H1 (cell line): Measurements from ENCODE around the gene NAA60. TPM values are rescaled to one million over a fixed set of nuclear protein-coding genes. Genes with fewer than 3 reads are reported as not detected.
A peak's percentile ranks its signal among the peaks of the same experiment; 100 is the strongest.

Source experiments
- CTCF ChIA-PET: fragments of 300-600 bp; sonication (Branson Sonifier 250); formaldehyde crosslinking; loops from one replicate; lab custom pipeline; 2021; ENCODE audit not compliant: partially characterized antibody; lab: Charles Lee
- POLR2A ChIA-PET: fragments of 300-600 bp; sonication (Branson Sonifier 250); formaldehyde crosslinking; loops from one replicate; lab custom pipeline; 2021; ENCODE audit warnings: inconsistent platforms; ENCODE audit not compliant: partially characterized antibody; lab: Charles Lee
- DNase-seq, 2 experiments: peaks; one replicate each; pipeline versions ENCODE4 v3.0.0 to v3.0.0-alpha.2; 2010 to 2022; ENCODE audit warnings: low spot score in 2 of 2, low read depth in 1 of 2, mixed read lengths in 1 of 2
- FAIRE-seq: peaks from 2 replicates; lab custom pipeline; 2011; peaks lifted over from hg19 to GRCh38; lab: Jason Lieb, UNC
- H2AFZ ChIP-seq: 2 replicates; pipeline ENCODE4 v1.8.1; 2012; ENCODE audit warnings: low read length, inconsistent platforms
- H2AK5ac ChIP-seq: 2 replicates; pipeline ENCODE4 v1.6.1; 2013; ENCODE audit warnings: low read depth, low read length
- H2BK120ac ChIP-seq: replicated peaks from 2 replicates; pipeline ENCODE3; 2013; ENCODE audit warnings: low read depth, low read length, inconsistent platforms
- H2BK12ac ChIP-seq: 2 replicates; pipeline ENCODE4 v1.6.1; 2013; ENCODE audit warnings: low read depth, low read length
- H2BK15ac ChIP-seq: 2 replicates; pipeline ENCODE4 v1.6.1; 2013; ENCODE audit warnings: low read length
- H2BK20ac ChIP-seq: 2 replicates; pipeline ENCODE4 v1.6.1; 2013; ENCODE audit warnings: low read length
- H2BK5ac ChIP-seq: 2 replicates; pipeline ENCODE4 v1.6.1; 2013; ENCODE audit warnings: low read depth, low read length
- H3K14ac ChIP-seq: 2 replicates; pipeline ENCODE4 v1.6.1; 2013; ENCODE audit warnings: inconsistent platforms; ENCODE audit not compliant: insufficient read length
- H3K18ac ChIP-seq: 2 replicates; pipeline ENCODE4 v1.6.1; 2013; ENCODE audit warnings: low read length; ENCODE audit errors: extremely low read depth
- H3K23ac ChIP-seq: 2 replicates; pipeline ENCODE4 v1.6.1; 2013; ENCODE audit warnings: inconsistent platforms; ENCODE audit not compliant: insufficient read length
- H3K23me2 ChIP-seq: 2 replicates; pipeline ENCODE4 v1.6.1; 2013; ENCODE audit warnings: low read depth, low read length
- H3K27ac ChIP-seq: 2 replicates; pipeline ENCODE4 v1.6.1; 2011; ENCODE audit warnings: low read depth, low read length, inconsistent platforms
- H3K27me3 ChIP-seq, 4 experiments: replicated peaks in 1 of 4; 1 replicate in 1 of 4; 2 replicates in 3 of 4; pipeline versions ENCODE4 v1.6.1 to v1.8.1; 2011 to 2013; ENCODE audit warnings: low read length in 3 of 4, mild to moderate bottlenecking in 3 of 4, inconsistent platforms in 2 of 4, mixed read lengths in 2 of 4, moderate library complexity in 1 of 4; ENCODE audit not compliant: control insufficient read depth in 3 of 4, insufficient read depth in 3 of 4; ENCODE audit errors: extremely low read depth in 1 of 4
- H3K36me3 ChIP-seq, 4 experiments: 2 replicates each; pipeline versions ENCODE4 v1.6.1 to v1.8.1; 2011 to 2013; ENCODE audit warnings: mild to moderate bottlenecking in 4 of 4, low read length in 3 of 4, moderate library complexity in 2 of 4, control low read depth in 1 of 4, inconsistent platforms in 1 of 4; ENCODE audit not compliant: insufficient read depth in 4 of 4, control insufficient read depth in 2 of 4
- H3K4ac ChIP-seq: replicated peaks from 2 replicates; pipeline ENCODE3; 2013; ENCODE audit warnings: low read length, low read depth, mixed read lengths, inconsistent platforms; ENCODE audit not compliant: insufficient read length
- H3K4me1 ChIP-seq, 4 experiments: replicated peaks in 1 of 4; 1 replicate in 1 of 4; 2 replicates in 3 of 4; pipeline versions ENCODE4 v1.6.1 to v1.8.1; 2011 to 2013; ENCODE audit warnings: low read length in 3 of 4, inconsistent platforms in 2 of 4, mixed read lengths in 1 of 4; ENCODE audit not compliant: insufficient read depth in 4 of 4, control insufficient read depth in 3 of 4
- H3K4me2 ChIP-seq, 2 experiments: 2 replicates each; pipeline versions ENCODE4 v1.6.1 to v1.8.1; 2011 to 2013; ENCODE audit warnings: low read depth in 2 of 2, low read length in 2 of 2, control low read depth in 1 of 2, inconsistent platforms in 1 of 2, mild to moderate bottlenecking in 1 of 2; ENCODE audit not compliant: insufficient read depth in 1 of 2
- H3K4me3 ChIP-seq, 4 experiments: fragments of 200-600, 300-600 bp in 1 of 4; sonication (generic), shearing (Covaris generic), sonication (Bioruptor Twin) in 1 of 4; 2 replicates each; pipeline versions ENCODE4 v1.5.1 to v1.8.1; 2011 to 2016; ENCODE audit warnings: low read length in 4 of 4, low read depth in 3 of 4, control low read depth in 2 of 4, inconsistent platforms in 2 of 4, mild to moderate bottlenecking in 2 of 4, mixed read lengths in 1 of 4, moderate library complexity in 1 of 4; ENCODE audit not compliant: insufficient read depth in 2 of 4; ENCODE audit errors: extremely low read depth in 1 of 4
- H3K56ac ChIP-seq: replicated peaks from 2 replicates; pipeline ENCODE3; 2013; ENCODE audit warnings: low read depth, mild to moderate bottlenecking, mixed read lengths, low read length, inconsistent platforms; ENCODE audit not compliant: insufficient read length
- H3K79me1 ChIP-seq: 2 replicates; pipeline ENCODE4 v1.6.1; 2013; ENCODE audit warnings: low read depth, low read length, control low read depth
- H3K79me2 ChIP-seq, 2 experiments: 2 replicates each; pipeline versions ENCODE4 v1.6.1 to v1.8.1; 2012 to 2013; ENCODE audit warnings: low read length in 2 of 2, mild to moderate bottlenecking in 2 of 2, inconsistent platforms in 1 of 2; ENCODE audit not compliant: insufficient read depth in 2 of 2, control insufficient read depth in 1 of 2
- H3K9ac ChIP-seq, 4 experiments: replicated peaks in 1 of 4; 1 replicate in 1 of 4; 2 replicates in 3 of 4; pipeline versions ENCODE4 v1.6.1 to v1.8.1; 2011 to 2013; ENCODE audit warnings: low read depth in 3 of 4, low read length in 3 of 4, control low read depth in 2 of 4, mild to moderate bottlenecking in 2 of 4, moderate library complexity in 2 of 4, inconsistent platforms in 1 of 4; ENCODE audit errors: extremely low read depth in 1 of 4
- H3K9me3 ChIP-seq, 2 experiments: 2 replicates each; pipeline versions ENCODE4 v1.6.1 to v1.8.1; 2012 to 2013; ENCODE audit warnings: mild to moderate bottlenecking in 2 of 2, moderate library complexity in 2 of 2, control low read depth in 1 of 2, inconsistent platforms in 1 of 2, low read depth in 1 of 2, low read length in 1 of 2, mixed read lengths in 1 of 2; ENCODE audit not compliant: insufficient read depth in 2 of 2
- H4K20me1 ChIP-seq, 2 experiments: replicated peaks in 1 of 2; 2 replicates each; pipeline versions ENCODE3 to v1.8.1; 2011 to 2013; ENCODE audit warnings: inconsistent platforms in 2 of 2, low read length in 2 of 2, mild to moderate bottlenecking in 1 of 2; ENCODE audit not compliant: insufficient read depth in 2 of 2, control insufficient read depth in 1 of 2
- H4K5ac ChIP-seq: 2 replicates; pipeline ENCODE4 v1.6.1; 2013; ENCODE audit warnings: low read length, low read depth, mixed read lengths, inconsistent platforms; ENCODE audit not compliant: insufficient read length
- H4K8ac ChIP-seq: 2 replicates; pipeline ENCODE4 v1.8.0; 2013; ENCODE audit warnings: mild to moderate bottlenecking, moderate library complexity, low read length, inconsistent platforms; ENCODE audit not compliant: insufficient read depth; ENCODE audit errors: extremely low read depth
- H4K91ac ChIP-seq: replicated peaks from 2 replicates; pipeline ENCODE3; 2013; ENCODE audit warnings: low read length, mixed read lengths, inconsistent platforms; ENCODE audit not compliant: insufficient read length
- KDM5A ChIP-seq: fragments of 200-600 bp; IDR thresholded peaks from 2 replicates; pipeline ENCODE4 v1.7.1; 2012; ENCODE audit warnings: mild to moderate bottlenecking, low read length, inconsistent platforms, mixed read lengths
- WGBS, 2 experiments: shearing (Covaris generic) in 1 of 2; methylation state at CpG; one replicate each; pipeline versions ENCODE4 v1.1.6 to v1.1.7; 2013 to 2015; ENCODE audit warnings: low lambda C conversion rate in 2 of 2, mixed read lengths in 2 of 2, inconsistent platforms in 1 of 2, low coverage in 1 of 2, missing lambda C conversion rate in 1 of 2; ENCODE audit not compliant: insufficient replicate concordance in 2 of 2, insufficient coverage in 1 of 2, insufficient read length in 1 of 2; ENCODE audit errors: extremely low coverage in 1 of 2, missing lambda C conversion rate in 1 of 2; 5-methylcytosine and 5-hydroxymethylcytosine counted together
- polyA plus RNA-seq, 7 experiments: library from polyadenylated mRNA; depleted of rRNA in 3 of 7; stranded (reverse) in 5 of 7; unstranded in 2 of 7; fragments of >200 nt in 5 of 7; fragments of 200-250 nt in 2 of 7; gene quantifications; 1 replicate in 5 of 7; 2 replicates in 1 of 7; 4 replicates in 1 of 7; pipeline versions ENCODE4 v1.2.1 to v1.2.3, GENCODE V29; 2011 to 2013; ENCODE audit warnings: missing spikeins in 2 of 7, mixed read lengths in 2 of 7
- total RNA-seq: library from RNA; stranded (reverse); fragmentation: NEBNext Ultra II Directional; extraction: Animal tissue kit (Norgen Biotek cat#: 25700); gene quantifications from 2 replicates; pipeline ENCODE4 v1.2.1, GENCODE V29; 2021
- TF ChIP-seq, protein P1 (sequence below), 3 experiments: IDR thresholded peaks; 1 replicate in 2 of 3; 2 replicates in 1 of 3; pipeline versions ENCODE4 v1.5.1 to v1.6.1; 2011; ENCODE audit warnings: low read length in 3 of 3, mild to moderate bottlenecking in 3 of 3, inconsistent platforms in 2 of 3, low read depth in 1 of 3, moderate library complexity in 1 of 3; ENCODE audit not compliant: insufficient read depth in 1 of 3; ENCODE audit errors: control extremely low read depth in 1 of 3

Gene NAA60
- total and polyA plus RNA-seq, 2 of the 8 experiments (the other 6 are each of a cell fraction or from before 2014, with no cell fraction given): 34.1 to 47.6 TPM

DNA sequence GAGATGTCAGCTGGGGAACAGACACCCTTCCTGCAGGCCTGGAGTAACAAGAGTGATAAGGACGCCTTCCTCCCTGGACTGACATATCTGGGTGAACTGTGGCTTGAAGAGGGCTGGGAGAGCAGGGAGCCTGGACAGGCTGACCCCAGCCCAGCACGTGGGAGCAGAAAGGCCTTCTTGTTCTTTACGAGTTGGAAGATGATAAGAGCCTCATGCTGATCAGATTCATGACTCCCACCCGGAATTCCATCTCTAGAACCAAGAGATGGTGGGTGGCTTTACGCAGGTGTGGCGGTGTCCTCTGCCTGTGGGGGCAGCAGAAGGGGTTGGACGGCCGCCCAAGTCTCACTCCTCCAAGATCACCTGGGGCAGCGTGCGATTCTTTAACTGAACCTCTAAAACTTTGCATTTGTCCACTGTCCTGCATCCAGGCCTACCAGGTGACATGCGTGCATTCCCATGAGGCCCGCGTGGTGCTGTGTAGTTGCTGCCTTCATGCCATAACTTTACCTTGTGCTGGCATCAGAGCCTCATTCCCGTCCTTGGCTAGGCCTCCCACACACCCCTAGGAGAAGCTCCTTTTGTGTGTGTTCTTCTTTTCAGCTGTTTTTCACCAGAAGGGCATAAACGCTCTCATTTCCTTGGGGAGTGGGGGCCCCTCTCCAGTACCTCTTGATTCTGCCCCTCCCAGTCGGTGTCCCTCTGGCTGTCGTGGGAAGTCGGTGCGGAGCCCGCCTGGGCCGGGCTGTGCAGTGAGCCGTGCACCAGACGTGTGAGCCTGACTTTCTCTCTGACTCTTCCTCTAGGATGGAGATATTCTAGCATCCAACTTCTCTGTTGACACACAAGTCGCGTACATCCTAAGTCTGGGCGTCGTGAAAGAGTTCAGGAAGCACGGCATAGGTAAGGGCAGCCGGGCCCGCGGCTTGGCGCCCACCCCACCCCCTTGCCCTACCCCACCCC, 38.5 kb downstream of the NAA60 start:
- Histone ChIP-seq H3K4me2 (no peak overlapping the region), H3K23ac (no peak overlapping the region)
- no peak for TF ChIP-seq KDM5A
- TF ChIP-seq, protein P1, sequence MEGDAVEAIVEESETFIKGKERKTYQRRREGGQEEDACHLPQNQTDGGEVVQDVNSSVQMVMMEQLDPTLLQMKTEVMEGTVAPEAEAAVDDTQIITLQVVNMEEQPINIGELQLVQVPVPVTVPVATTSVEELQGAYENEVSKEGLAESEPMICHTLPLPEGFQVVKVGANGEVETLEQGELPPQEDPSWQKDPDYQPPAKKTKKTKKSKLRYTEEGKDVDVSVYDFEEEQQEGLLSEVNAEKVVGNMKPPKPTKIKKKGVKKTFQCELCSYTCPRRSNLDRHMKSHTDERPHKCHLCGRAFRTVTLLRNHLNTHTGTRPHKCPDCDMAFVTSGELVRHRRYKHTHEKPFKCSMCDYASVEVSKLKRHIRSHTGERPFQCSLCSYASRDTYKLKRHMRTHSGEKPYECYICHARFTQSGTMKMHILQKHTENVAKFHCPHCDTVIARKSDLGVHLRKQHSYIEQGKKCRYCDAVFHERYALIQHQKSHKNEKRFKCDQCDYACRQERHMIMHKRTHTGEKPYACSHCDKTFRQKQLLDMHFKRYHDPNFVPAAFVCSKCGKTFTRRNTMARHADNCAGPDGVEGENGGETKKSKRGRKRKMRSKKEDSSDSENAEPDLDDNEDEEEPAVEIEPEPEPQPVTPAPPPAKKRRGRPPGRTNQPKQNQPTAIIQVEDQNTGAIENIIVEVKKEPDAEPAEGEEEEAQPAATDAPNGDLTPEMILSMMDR (IDR thresholded peaks at IDR 0.05; ENCODE audit: control extremely low read depth in 1 of 3, insufficient read depth in 1 of 3, low read depth in 1 of 3, low read length in 3 of 3): peak in 1 of 3 experiments; percentile 2; a peak in 1 of 4 replicates
- TF ChIP-seq, all 59 proteins: peak for 1
- H3K36me3 ChIP-seq: peaks cover 5 to 30% (median 21%) of the 10 kb centered on the region in 4 experiments; a peak in 5 of 8 replicates
- H3K4me3 ChIP-seq: no peak overlapping the region
- no peak overlapping the region for H4K91ac ChIP-seq
- no peak overlapping the region for H2BK12ac ChIP-seq
- H2BK5ac ChIP-seq: peak overlapping the region; percentile 58; the same call in 1 of the 2 replicates
- H3K23me2 ChIP-seq: no peaks in the 10 kb centered on the region
- no peak for FAIRE-seq
- H3K9ac ChIP-seq: no peak overlapping the region
- H3K79me2 ChIP-seq: peaks cover 0 to 12% of the 10 kb centered on the region in 2 experiments; a peak in 2 of 4 replicates
- H3K4ac ChIP-seq: no peak overlapping the region
- H4K8ac ChIP-seq: no peak overlapping the region; the same call in 1 of the 2 replicates
- no peak overlapping the region for H3K14ac ChIP-seq
- no peak overlapping the region for H3K56ac ChIP-seq
- ChIA-PET POLR2A (no interaction called here), CTCF (interaction anchor here (6.7 kb wide), 1 partner anchor 15 kb away, joined by 27 read pairs; the partner anchor contains the start of gene C16orf90)
- no peak overlapping the region for H2AFZ ChIP-seq
- no peak overlapping the region for H4K5ac ChIP-seq
- no peaks in the 10 kb centered on the region for H3K27me3 ChIP-seq
- H3K4me1 ChIP-seq: peaks cover 0 to 9% (median 2%) of the 10 kb centered on the region in 4 experiments; a peak in 3 of 7 replicates
- no peak overlapping the region for H2BK20ac ChIP-seq
- no peak overlapping the region for H2BK15ac ChIP-seq
- H3K79me1 ChIP-seq: peaks cover 3% of the 10 kb centered on the region; the same call in 1 of the 2 replicates
- no peak overlapping the region for H2AK5ac ChIP-seq
- peaks cover 3 to 19% of the 10 kb centered on the region in 2 experiments for H4K20me1 ChIP-seq
- 0 out of 2 replicates have a peak overlapping the region, but pooled peaks have one; percentile 12 for H3K27ac ChIP-seq
- DNase-seq: no peak
- H3K18ac ChIP-seq: no peak overlapping the region
- H3K9me3 ChIP-seq: no peaks in the 10 kb centered on the region
- no peak overlapping the region for H2BK120ac ChIP-seq
- 90% methylated on average over 23 of the region's 32 CpGs; no CpG with 5 or more reads in 1 of the 2 experiments for WGBS, 2 experiments
